Measurements from ENCODE around the gene TCAP. TPM values are rescaled to one million over a fixed set of nuclear protein-coding genes. Genes with fewer than 3 reads are reported as not detected.

Gene TCAP
- total RNA-seq, 1 donor from 2014 or later, result 2.1 TPM

DNA sequence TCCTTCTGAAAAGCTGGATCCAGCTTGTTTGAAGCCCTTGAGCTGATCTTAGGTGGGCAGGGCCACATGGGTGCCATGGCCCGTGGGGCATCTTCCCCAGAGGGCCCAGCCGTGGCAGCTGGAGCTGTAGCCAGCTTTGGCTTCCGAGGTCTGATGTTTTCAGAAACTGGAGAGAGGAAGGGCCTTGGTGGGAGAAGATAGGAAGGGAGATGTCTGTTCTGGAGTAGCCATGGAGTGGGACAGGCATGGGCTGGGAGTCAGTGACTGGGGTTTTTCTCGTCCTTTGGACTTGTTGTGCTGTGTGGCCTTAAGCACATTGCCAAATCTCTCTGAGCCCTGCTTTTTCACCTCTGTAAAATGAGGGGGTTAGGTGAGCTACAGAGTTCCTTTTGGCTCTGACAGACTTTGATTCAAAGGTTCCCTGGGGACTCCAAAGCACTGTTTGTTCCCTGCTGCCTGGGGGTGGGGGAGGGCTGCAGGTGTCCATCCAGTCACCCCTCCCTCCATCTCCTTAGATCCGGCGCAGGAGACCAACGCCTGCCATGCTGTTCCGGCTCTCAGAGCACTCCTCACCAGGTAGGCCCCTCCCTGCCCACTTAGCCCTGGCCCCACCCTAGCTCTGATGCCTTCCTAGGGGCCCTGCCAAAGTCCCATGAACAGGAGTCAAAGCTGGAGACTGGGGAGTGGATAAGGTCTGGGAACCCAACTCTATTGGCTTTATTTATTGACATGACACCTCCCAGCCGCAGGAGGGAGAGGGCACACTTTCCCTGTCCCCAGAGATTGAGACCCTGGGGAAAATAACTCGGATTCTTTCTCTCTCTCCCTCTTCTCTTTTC lies 36.3 kb upstream of the TCAP start:
- no peak for DNase-seq (ENCODE audit: extremely low read depth, low read depth, low spot score)

DNA sequence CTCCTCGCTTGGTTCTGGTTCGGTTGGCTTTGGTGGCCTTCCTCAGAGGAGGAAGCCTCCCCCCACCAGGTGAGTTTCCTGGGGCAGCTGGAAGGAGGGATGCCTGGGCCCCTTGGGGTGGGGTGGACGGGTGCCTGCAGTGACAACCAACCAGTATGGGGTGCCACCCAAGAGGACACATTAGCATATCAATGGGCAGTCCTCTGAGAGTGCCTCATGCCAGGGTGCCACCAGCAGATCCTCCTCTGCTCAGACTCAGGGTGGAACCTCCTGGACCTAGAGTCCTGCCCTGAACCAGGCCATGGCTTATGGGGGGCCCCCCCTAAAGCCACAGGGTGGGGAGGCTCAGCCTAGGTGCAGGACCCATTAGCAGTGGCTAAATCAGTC lies 35.7 kb upstream of the TCAP start:
- DNase-seq (ENCODE audit: extremely low read depth, low read depth, low spot score), result no peak

DNA sequence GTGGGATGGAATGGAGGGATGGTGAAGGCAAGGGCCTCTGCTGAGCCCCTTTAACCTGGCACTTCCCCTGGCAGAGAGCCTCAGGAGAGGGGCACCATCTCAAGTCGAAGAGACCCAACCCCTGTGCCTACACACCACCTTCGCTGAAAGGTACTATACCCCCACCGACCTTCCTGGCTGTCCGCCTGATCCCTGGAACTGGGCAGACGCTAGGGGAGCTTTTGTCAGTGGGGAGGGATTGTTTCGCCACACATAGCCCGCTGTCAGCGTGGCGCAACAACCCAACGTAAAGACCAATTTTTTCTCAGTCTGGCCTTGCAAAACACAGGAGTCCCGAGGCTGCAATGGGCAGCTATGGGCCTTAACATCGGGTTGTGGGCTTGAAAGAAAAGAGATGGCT lies 35.3 kb upstream of the TCAP start:
- no peak for DNase-seq (ENCODE audit: extremely low read depth, low read depth, low spot score)

DNA sequence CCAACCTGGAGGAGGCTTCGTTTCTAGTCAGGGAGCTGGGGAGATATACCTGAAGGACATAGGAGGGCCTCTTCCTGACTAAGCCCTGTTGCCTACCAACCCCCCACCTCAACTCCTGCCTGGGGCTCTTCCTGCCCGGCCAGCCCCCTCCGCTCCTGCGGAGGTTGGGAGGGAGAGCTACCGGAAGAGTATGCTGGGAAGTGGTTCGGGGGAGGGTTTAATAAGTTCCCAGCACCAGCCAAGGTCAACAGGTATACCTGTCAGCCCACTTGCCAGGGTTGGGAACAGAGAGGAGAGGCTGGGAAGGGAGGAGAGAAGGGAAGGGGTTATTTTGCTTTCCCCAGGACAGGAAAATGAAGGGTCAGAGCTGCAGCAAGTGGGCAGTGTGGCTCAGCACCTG lies 33.7 kb upstream of the TCAP start:
- no peak for DNase-seq (ENCODE audit: extremely low read depth, low read depth, low spot score)

DNA sequence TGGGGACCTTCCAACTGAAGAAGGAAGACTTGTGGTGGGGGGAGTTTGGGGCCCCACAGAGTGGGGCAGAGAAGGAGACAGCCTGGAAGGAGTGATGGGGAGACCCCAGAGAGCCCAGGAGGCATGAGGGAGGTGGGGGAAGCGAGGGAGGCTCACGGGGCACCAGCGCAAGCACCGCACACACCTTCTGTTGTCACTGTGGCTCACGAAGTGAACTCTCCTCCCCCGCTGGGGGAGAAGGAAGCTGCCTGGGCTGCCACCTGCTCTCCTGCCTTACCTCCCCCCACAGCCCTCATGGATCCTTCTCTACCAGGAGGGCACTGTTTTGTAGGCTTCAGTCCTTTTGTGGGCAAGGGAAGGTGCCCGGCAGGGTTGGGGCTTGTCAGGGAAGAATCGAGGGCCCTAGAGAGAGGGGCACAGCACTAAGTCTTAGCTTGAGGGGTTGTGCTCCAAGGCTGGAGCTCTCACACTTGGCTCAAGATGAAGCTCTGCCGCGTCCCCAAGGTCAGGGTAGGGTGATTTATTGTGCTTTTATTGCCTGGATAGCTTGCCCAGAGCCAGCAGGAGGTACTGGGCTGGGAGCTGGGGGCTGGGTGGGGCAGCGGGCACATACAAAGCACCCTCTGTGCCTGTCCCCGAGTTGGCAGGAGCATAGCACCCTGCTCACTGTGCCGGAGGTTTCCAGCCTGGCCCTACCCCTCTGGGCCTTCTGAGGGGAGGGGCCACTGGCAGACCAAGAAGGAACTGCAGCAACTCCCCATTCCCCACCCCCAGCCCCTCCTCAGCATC lies 32.8 kb upstream of the TCAP start:
- DNase-seq (ENCODE audit: extremely low read depth, low read depth, low spot score), result no peak

DNA sequence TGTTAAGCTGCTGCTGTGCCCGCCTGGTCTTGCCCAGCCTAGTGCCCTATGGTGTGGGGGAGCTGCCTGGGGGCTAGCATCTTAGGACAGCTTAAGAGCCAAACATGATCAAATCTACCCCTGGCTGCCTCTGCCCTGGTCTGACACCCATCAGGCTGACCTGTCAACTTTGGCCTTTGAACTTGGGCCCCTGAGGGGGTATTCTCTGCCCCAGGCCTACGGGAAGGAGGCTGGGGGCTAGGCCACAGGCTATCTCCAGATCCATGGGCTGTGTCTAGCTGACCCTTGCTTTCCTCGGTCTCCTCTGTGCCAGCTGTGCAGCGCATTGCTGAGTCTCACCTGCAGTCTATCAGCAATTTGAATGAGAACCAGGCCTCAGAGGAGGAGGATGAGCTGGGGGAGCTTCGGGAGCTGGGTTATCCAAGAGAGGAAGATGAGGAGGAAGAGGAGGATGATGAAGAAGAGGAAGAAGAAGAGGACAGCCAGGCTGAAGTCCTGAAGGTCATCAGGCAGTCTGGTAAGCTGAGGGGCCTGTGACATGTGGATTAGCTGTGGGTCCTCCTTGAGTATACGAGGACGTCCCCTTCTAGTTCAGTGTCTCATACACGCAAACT lies 31.5 kb upstream of the TCAP start:
- DNase-seq (ENCODE audit: extremely low read depth, low read depth, low spot score), result no peak

DNA sequence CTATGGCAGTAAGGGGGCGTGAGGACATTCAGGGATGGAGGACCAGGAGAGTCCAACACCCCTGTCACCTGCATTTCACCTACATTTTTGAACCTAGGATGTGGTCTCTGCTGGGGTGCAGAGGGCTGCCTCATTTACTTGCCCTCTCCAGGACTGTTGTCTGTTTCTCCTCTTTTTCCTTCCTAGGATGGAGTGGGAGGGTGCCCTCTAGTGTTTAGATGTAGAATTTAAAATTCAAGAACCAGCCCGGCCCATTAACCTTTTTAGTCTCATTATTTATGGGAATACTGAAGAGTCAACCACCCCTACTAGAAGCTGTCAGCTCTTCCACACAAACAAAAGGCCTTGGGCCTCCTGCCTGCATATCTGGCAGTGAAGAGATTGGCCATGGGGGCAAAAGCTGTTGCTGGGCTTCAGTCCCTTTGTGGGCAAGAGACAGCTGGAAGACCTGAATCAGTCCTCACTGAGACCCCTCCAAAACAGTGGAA lies 30.7 kb upstream of the TCAP start:
- no peak for DNase-seq (ENCODE audit: extremely low read depth, low read depth, low spot score)

DNA sequence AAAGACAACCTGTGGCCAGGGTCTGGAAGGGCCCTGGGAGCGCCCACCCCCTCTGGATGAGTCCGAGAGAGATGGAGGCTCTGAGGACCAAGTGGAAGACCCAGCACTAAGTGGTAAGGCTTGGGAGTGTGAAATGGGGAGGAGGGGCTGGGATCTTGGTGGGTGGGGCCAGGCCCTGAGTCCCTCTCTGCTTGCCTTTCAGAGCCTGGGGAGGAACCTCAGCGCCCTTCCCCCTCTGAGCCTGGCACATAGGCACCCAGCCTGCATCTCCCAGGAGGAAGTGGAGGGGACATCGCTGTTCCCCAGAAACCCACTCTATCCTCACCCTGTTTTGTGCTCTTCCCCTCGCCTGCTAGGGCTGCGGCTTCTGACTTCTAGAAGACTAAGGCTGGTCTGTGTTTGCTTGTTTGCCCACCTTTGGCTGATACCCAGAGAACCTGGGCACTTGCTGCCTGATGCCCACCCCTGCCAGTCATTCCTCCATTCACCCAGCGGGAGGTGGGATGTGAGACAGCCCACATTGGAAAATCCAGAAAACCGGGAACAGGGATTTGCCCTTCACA lies 29.5 kb upstream of the TCAP start:
- no peak for DNase-seq (ENCODE audit: extremely low read depth, low read depth, low spot score)

DNA sequence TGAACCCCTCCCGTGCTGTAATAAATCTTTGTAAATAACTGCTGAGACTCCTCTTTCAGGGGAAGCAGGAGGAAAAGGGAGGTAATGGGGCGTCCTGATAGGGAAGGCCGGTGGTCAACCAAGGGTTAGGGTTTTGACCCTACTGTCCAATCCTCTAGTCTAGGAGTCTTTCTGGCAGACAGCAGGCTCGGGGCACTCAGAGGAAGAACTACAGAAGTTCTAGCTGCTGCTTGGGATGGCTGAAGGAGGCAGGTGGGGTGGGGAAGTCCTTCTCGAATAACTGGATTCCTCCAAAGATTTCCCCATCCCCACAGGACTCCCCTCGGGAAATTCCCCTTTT lies 28.6 kb upstream of the TCAP start:
- no peak for DNase-seq (ENCODE audit: extremely low read depth, low read depth, low spot score)

DNA sequence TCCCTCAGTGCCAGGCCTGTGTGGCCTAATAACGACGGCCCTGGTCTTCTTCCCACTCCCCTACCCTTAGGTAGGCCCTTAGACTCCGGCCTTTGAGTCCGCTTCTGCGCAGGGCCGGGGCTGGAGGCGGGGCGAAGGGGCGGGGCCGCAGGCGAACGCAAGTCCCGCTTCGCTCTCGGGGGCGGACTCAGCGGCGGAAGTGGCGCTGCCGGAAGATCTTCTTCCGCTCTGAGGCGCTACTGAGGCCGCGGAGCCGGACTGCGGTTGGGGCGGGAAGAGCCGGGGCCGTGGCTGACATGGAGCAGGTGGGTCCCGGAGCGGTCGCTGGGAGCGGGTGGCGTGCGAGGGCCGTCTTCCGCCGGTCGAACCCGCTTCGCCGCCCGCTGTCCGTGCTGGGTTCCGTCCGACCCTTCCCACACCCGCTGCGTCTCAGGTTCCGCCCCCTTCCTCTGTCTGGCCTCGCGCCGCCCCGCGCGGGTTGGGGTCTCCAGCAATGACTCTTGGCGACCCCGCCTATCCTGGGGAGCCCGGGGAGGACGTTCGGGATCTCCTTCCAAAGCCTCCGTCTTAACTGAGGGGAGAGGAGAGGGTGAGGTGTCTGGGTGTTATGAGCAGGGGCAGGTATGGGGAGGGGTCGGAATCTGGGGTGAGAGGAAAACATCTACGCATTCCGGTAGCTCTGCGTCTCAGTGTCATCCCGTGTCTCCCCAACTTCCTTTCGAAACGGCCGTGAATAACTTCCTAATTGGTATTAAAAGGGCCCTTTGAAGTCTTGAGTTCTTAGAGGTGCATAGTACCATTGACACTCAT lies 28.0 kb upstream of the TCAP start, which contains the start of gene STARD3:
STARD3 (plus strand) TSS at position 218 of the 810 bp plus-strand sequence. CDS start 16,388 bp downstream, outside the sequence.
- DNase-seq (ENCODE audit: extremely low read depth, low read depth, low spot score), result no peak

DNA sequence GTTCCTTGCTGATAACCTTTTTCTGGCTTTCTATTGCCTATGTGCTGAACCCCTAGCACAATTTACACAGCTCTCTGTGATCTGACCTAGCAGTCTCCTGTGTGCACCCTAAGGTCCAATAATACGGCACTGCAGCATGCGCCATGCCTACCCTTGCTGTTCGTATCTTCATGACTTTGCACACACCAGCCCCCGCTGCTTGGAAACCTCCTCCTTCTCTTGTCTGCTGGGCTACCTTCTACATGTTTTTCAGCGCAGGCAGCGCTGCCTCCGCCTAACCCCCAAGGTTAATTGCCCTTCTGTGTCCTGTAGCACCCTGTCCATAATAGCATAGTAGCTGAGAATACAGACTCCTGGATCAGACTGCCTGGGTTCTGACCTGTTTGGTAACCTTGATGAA lies 26.8 kb upstream of the TCAP start:
- DNase-seq (ENCODE audit: extremely low read depth, low read depth, low spot score), result no peak

DNA sequence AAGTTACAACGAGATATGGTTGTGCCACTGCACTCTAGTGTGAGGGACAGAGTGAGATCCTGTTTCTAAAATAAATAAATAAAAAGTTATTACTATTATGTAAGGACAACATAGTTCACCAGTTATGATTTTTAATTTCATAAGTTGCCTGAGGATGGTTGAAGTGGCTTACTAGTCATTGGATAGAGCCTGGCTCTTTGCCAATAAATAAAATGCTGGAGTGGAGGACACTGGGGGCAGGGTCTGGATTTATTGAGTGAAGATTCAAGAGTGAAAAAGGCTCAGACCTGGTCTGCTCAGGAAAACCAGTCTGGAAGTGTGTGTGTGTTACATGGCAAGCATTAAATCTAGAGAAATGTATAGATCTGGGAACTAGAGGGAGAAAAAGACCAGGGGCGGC lies 26.1 kb upstream of the TCAP start:
- no peak for DNase-seq (ENCODE audit: extremely low read depth, low read depth, low spot score)

DNA sequence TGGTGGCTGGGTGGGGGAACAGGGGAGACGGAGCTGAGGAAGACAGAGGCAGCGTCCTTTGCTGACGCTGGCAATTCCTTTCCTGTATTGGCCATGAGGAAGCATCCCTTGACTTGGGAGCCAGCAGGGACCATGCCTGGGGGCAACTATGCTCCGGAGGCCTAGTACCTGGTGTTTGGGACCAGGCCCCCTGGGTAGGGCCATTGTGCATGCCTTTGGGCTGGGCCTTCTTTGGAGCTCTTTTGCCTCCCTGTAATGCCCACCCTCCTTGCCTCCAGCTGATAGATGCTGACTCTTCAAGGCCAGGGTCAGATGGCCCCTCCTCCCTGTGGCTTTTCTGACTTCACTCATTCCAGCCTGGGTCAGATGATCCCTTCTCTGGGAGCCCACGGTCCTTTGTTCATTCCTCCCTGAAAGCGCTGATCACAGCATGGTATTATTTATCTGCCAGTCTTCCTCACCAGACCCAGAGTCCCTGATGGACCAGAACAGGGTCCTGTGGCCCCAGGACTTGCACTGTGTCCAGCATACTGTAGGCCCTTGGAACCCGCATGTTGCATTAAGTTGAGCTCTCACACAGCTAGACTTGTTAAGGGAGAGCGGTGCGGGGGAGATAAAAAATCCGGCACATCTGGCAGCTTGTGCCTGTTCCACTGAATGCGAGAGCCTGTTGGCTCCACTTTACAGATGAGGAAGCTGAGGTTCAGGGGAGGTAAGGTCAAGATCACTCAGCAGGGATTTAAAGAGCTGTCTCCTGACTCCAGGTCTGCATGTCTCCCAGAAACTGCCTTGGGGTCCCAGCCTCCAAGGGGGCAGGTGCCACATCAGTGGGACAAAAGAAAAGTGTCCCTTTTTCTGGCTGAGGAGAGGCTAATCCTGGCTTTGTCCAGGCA lies 25.3 kb upstream of the TCAP start:
- DNase-seq (ENCODE audit: extremely low read depth, low read depth, low spot score), result no peak

DNA sequence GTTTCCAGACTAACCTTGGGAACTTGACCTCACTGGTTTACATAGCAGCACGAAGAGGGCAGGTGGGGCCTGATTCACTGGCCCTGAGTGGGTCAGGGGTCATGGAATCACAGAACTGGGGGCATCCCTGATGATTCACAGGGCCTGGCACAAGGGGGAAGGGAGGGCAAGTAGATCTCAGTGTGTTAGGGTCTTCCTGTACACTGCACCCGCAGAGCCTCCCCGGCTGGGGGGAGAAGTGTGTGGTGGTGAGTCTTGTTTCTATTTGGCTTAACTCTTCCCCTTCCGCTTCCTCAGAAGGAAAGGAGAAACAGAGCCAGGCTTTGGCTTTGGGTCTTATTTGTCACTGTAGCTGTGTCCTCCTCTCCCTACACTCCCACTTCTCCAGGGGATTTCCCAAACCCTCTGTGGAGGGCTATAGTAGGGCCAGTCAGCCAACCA lies 24.5 kb upstream of the TCAP start:
- DNase-seq (ENCODE audit: extremely low read depth, low read depth, low spot score), result no peak

DNA sequence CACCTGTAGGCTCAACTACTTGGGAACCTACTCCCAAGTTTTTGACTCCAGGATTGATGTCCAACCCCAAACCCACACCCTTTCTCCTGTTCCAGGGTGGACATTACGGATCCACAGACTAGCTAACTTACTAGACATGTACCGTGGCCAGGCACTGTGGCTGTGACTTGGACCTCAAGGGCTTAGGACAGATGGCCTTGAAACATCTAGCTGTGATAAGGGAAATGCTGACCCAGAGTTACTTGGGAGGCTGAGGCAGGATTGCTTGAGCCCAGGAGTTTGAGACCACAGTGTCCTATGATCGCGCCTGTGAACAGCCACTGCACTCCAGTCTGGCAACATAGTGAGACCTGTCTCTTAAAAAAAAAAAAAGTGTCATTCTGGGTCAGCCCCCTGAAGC lies 24.1 kb upstream of the TCAP start:
- no peak for DNase-seq (ENCODE audit: extremely low read depth, low read depth, low spot score)

DNA sequence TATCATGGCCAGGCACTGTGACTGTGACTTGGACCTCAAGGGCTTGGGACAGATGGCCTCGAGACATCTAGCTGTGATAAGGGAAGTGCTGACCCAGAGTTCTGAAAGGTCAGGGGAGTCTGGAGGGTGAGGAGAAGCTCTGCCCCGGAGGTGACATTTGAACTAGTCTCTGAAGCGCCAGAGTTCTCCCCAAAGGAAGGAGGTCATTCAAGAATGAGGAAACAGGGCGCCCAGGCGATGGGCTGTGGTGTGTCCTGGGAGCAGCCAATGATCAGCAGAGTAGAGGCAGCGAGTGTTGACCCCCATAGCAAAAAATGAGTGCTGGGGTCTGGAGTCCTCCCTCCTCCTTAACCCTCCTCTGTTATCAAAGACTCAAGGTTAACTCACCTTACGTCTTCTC lies 23.3 kb upstream of the TCAP start:
- DNase-seq (ENCODE audit: extremely low read depth, low read depth, low spot score), result no peak

DNA sequence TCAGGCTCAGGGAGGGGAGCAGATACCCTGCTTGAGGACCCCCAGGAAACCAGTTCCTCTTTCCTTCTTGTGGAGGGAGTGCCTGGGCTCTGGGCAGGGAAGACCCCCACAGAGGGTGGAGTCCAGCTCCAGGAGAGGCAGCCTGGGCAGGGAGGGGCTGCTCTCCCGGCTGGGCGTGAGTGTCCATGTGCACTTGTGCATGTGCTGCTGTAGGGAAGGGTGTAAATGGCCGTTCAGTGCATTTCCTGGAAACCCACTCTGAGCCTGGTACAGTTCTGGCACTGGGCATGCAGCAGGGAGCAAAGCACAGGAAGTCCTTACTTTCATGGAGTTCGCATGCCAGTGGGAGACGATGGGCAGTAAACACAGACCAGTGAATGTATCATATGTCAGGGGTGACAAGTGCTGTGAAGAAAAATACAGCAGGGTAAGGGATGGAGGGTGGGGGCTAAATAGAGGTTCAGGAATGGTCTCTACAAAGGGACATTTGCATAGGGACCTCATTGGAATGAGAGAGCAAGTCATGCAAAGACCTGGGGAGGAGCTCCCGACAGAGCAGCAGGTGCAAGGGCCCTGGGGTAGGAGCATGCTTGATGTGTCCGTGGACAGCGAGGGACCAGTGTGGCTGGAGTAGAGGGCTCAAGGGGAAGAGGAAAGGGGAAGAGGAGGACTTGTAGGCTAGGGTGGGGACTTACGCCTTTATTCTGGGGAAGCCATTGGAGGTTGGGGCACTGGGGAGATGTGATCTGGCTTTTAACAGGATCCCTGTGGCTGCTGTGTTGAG lies 22.7 kb upstream of the TCAP start:
- DNase-seq (ENCODE audit: extremely low read depth, low read depth, low spot score), result no peak

DNA sequence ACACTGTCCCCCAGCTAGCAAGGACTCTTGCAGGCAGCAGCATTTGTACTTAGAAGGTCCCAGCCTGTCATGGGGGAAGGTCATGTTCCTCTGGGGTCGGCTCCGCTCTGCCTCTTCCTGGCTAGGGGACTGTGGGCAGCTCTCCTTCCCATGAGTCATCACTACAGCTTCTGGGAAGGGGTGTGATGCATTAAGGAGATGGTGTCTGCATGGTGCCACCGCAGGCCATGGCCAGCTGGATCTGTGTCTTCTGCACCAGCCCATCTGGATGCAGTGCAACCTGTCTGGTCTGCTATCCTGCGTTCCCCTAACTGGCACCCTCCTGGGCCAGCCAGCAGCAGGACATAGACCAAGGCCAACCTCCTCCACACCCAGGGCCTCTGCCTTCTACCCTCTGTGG lies 21.9 kb upstream of the TCAP start:
- no peak for DNase-seq (ENCODE audit: extremely low read depth, low read depth, low spot score)

DNA sequence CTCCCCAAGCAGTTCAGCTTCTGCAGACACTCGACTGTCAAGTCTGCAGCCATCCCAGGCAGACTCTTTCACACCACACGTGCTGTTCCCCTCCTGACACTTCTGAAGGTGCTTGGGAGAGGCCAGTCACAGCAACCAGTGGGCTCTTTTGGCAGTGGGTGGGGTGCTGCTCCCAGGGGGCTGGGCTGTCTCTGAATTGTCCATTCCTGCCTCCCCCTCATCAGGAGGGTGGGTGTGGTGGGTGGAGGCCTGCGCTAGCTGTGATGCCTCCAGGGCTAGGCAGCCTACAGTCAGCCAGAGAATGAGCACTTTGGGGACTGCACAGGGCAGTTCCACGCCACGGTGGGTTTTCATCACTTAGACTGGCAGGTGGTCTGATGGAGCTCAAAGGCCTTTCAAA lies 17.9 kb upstream of the TCAP start:
- DNase-seq (ENCODE audit: extremely low read depth, low read depth, low spot score), result no peak
